ENCODE results near the gene MFSD6L. TPM values are rescaled to one million over a fixed set of nuclear protein-coding genes. Genes with fewer than 3 reads are reported as not detected.
A peak's percentile ranks its signal among the peaks of the same experiment; 100 is the strongest.

Gene MFSD6L
- total RNA-seq, 1 experiment from 2014 or later: 2.1 TPM

- no peak for TF ChIP-seq CTCF (conservative IDR thresholded peaks at IDR 0.05)
- no peaks in the 10 kb centered on the region for H3K79me1 ChIP-seq (ENCODE audit: insufficient read depth, low read depth, low read length, poor library complexity, severe bottlenecking)
- WGBS (ENCODE audit: extremely low coverage, insufficient read length, low lambda C conversion rate): no CpG with 5 or more reads among the region's 4 CpGs
Measured at GRCh38 chr17:8781776-8782175, 17.4 kb downstream of the MFSD6L start.

More at GRCh38 chr17:8781776-8782175, 17.4 kb downstream of the MFSD6L start:
- no peak overlapping the region for H3K56ac ChIP-seq (ENCODE audit: insufficient read length, low read depth, low read length)
- no peaks in the 10 kb centered on the region for H3K9me3 ChIP-seq (ENCODE audit: control insufficient read depth, low read depth, low read length)
- no peaks in the 10 kb centered on the region for H3K4me1 ChIP-seq (ENCODE audit: insufficient read depth, low read length)
- no peak overlapping the region for H3T11ph ChIP-seq (ENCODE audit: low read length)
- no peak overlapping the region for H3K18ac ChIP-seq (ENCODE audit: insufficient read length, low read depth, low read length)
- H2BK5ac ChIP-seq (ENCODE audit: insufficient read length, low read length): no peak overlapping the region
- DNase-seq: peak; percentile 13
- no peak overlapping the region for H2BK120ac ChIP-seq (ENCODE audit: low read depth, low read length, poor library complexity, severe bottlenecking)
- no peaks in the 10 kb centered on the region for H3K27me3 ChIP-seq (ENCODE audit: insufficient read depth, low read length)
- no peak overlapping the region for H3K14ac ChIP-seq (ENCODE audit: insufficient read depth, low read length)
- H3K27ac ChIP-seq (ENCODE audit: insufficient read length, low read depth, low read length): no peak overlapping the region
- no peaks in the 10 kb centered on the region for H3K23me2 ChIP-seq (ENCODE audit: insufficient read length, low read depth, low read length, poor library complexity, severe bottlenecking)
- no peak overlapping the region for H2BK12ac ChIP-seq (ENCODE audit: insufficient read length, low read depth, low read length)
- H3K4me2 ChIP-seq (ENCODE audit: insufficient read depth, insufficient read length, low read length): no peak overlapping the region
- H2BK15ac ChIP-seq (ENCODE audit: low read depth, low read length): no peak overlapping the region
- H3K36me3 Mint-ChIP-seq (ENCODE audit: insufficient read depth in 1 of 3, low read depth in 3 of 3): no peaks in the 10 kb centered on the region
- no peak overlapping the region for H4K91ac ChIP-seq (ENCODE audit: insufficient read length, low read depth, low read length)
- no peak overlapping the region for H4K8ac ChIP-seq (replicated peaks; ENCODE audit: insufficient read length, low read depth, low read length)
- H4K5ac ChIP-seq (ENCODE audit: insufficient read length, low read depth, low read length): no peak overlapping the region
- H3K79me2 ChIP-seq (ENCODE audit: insufficient read depth, low read length): no peaks in the 10 kb centered on the region
- no peak overlapping the region for H3K23ac ChIP-seq (ENCODE audit: insufficient read length, low read depth, low read length)
- H3K4me1 Mint-ChIP-seq: peaks cover 11 to 13% of the 10 kb centered on the region in 2 experiments
- H3K4ac ChIP-seq (ENCODE audit: low read depth, low read length): no peak overlapping the region
- H3K4me3 Mint-ChIP-seq: no peak overlapping the region
- H4K20me1 ChIP-seq (ENCODE audit: control insufficient read depth, insufficient read depth, insufficient read length): no peaks in the 10 kb centered on the region
- H3K9ac ChIP-seq (ENCODE audit: extremely low read depth, insufficient read length, low read length): no peak overlapping the region
- no peaks in the 10 kb centered on the region; a peak in 1 of 5 replicates for H3K9me3 Mint-ChIP-seq
- no peaks in the 10 kb centered on the region for H3K27me3 Mint-ChIP-seq (ENCODE audit: low read depth)
- peak overlapping the region; percentile 70 for H2AFZ ChIP-seq (ENCODE audit: low read length)
- H2BK20ac ChIP-seq (ENCODE audit: low read depth, low read length, poor library complexity, severe bottlenecking): no peak overlapping the region
- H2AK5ac ChIP-seq (ENCODE audit: insufficient read length, low read length): no peak overlapping the region
- peak overlapping the region in 1 of 3 experiments; percentile 37; a peak in 3 of 7 replicates for H3K27ac Mint-ChIP-seq
